Fibroblast of villous mesenchyme (primary cell): ENCODE measurements around the gene NOS3. TPM values are rescaled to one million over a fixed set of nuclear protein-coding genes. Genes with fewer than 3 reads are reported as not detected.

ENCODE experiments used
- DNase-seq: peaks from one replicate; pipeline ENCODE4 v3.0.0-alpha.2; 2010; ENCODE audit warnings: low read depth
- H3K4me3 ChIP-seq: 2 replicates; pipeline ENCODE4 v1.5.1; 2011; ENCODE audit warnings: low read depth, mild to moderate bottlenecking, low read length
- CTCF ChIP-seq: IDR thresholded peaks from 2 replicates; pipeline ENCODE4 v1.5.1; 2012; ENCODE audit warnings: low read depth, mild to moderate bottlenecking, low read length; ENCODE audit not compliant: insufficient read depth
- total RNA-seq: library from RNA; depleted of rRNA; stranded (reverse); fragments of >200 nt; gene quantifications from 2 replicates; pipeline ENCODE4 v1.2.3, GENCODE V29; 2012

The NOS3 gene
- total RNA-seq, 1 donor: 1.3 TPM

GRCh38 chr7:150967349-150967748 is 23.5 kb upstream of the NOS3 start:
- TF ChIP-seq CTCF: no peak
- H3K4me3 ChIP-seq: no peak overlapping the region
- no peak for DNase-seq

GRCh38 chr7:150968056-150968733 is 22.6 kb upstream of the NOS3 start:
- no peak overlapping the region for H3K4me3 ChIP-seq
- no peak for DNase-seq
- TF ChIP-seq CTCF: no peak

- no peak for DNase-seq
- no peak for TF ChIP-seq CTCF
- H3K4me3 ChIP-seq: no peak overlapping the region
These were observed 22.0 kb upstream of the NOS3 start for GRCh38 chr7:150968734-150969372.

- DNase-seq: no peak
- TF ChIP-seq CTCF: no peak
- H3K4me3 ChIP-seq: no peak overlapping the region
These were observed 21.3 kb upstream of the NOS3 start for GRCh38 chr7:150969475-150969874.

GRCh38 chr7:150970424-150970823 is 20.4 kb upstream of the NOS3 start:
- no peak overlapping the region for H3K4me3 ChIP-seq
- TF ChIP-seq CTCF: no peak
- no peak for DNase-seq

GRCh38 chr7:150971242-150972022 is 19.4 kb upstream of the NOS3 start:
- DNase-seq: no peak
- H3K4me3 ChIP-seq: no peak overlapping the region
- no peak for TF ChIP-seq CTCF
